OCI-LY3 (cell line): ENCODE results near the gene MEF2C.

Source experiments
- EZH2phosphoT487 ChIP-seq: fragments of 200-600 bp; shearing (Covaris generic); IDR thresholded peaks from 2 replicates; pipeline ENCODE4 v1.6.1; 2018; ENCODE audit warnings: antibody characterized with exemption, mixed run types, low read depth
- TF ChIP-seq, protein P1 (sequence below): fragments of 200-600, 300-600 bp; sonication (generic); IDR thresholded peaks from 2 replicates; pipeline ENCODE4 v1.5.1; 2014; ENCODE audit warnings: antibody characterized with exemption, low read length, low read depth

DNA sequence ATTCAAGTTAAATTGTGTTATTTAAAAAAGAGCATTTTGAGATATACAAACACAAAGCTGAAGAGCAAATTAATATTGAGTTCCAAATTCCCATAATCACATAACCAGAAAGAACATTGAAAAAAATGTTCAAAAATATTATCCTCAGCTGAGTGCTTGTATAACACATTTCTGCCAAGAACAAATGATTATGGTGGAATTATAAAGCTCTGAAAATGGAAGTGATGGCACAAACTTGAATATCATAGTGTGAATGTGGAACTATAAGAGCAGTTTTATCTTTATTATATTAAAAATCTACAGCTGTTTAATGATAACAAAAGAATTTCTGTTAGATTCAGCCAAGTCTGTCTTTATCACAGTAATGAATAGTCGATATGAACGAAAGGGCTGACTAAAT is 117.8 kb downstream of the MEF2C start:
- TF ChIP-seq, protein P1, sequence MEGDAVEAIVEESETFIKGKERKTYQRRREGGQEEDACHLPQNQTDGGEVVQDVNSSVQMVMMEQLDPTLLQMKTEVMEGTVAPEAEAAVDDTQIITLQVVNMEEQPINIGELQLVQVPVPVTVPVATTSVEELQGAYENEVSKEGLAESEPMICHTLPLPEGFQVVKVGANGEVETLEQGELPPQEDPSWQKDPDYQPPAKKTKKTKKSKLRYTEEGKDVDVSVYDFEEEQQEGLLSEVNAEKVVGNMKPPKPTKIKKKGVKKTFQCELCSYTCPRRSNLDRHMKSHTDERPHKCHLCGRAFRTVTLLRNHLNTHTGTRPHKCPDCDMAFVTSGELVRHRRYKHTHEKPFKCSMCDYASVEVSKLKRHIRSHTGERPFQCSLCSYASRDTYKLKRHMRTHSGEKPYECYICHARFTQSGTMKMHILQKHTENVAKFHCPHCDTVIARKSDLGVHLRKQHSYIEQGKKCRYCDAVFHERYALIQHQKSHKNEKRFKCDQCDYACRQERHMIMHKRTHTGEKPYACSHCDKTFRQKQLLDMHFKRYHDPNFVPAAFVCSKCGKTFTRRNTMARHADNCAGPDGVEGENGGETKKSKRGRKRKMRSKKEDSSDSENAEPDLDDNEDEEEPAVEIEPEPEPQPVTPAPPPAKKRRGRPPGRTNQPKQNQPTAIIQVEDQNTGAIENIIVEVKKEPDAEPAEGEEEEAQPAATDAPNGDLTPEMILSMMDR = no peak
- no peak for TF ChIP-seq EZH2phosphoT487
